Stomach (tissue), 9 donors: ENCODE results near the gene TADA2A. TPM values are rescaled to one million over a fixed set of nuclear protein-coding genes. Genes with fewer than 3 reads are reported as not detected.

Experiments used
- DNase-seq, 2 donors: peaks; one replicate each; pipeline versions ENCODE4 v3.0.0 to v3.0.0-alpha.2; 2013 to 2019
- H3K27ac ChIP-seq, 5 donors: fragments of 200-600 bp in 4 of 5; sonication (generic) in 4 of 5; one replicate each; pipeline ENCODE4 v1.5.1; 2013 to 2019; ENCODE audit warnings: mild to moderate bottlenecking in 1 of 5, moderate library complexity in 1 of 5
- H3K27me3 ChIP-seq, 3 donors: fragments of 200-600 bp; sonication (generic); one replicate each; pipeline ENCODE4 v1.5.1; 2017 to 2019; ENCODE audit warnings: mixed run types in 1 of 3
- H3K36me3 ChIP-seq, 4 donors: fragments of 200-600 bp; sonication (generic); 1 replicate in 3 of 4; 2 replicates in 1 of 4; pipeline ENCODE4 v1.5.1; 2016 to 2019
- H3K4me1 ChIP-seq, 4 donors: fragments of 200-600 bp; sonication (generic); one replicate each; pipeline ENCODE4 v1.5.1; 2016 to 2019
- H3K4me3 ChIP-seq, 4 donors: fragments of 200-600 bp; sonication (generic) in 3 of 4; one replicate each; pipeline ENCODE4 v1.5.1; 2016 to 2019; ENCODE audit warnings: mild to moderate bottlenecking in 1 of 4
- H3K9me3 ChIP-seq, 4 donors: fragments of 200-600 bp; sonication (generic); one replicate each; pipeline ENCODE4 v1.5.1; 2016 to 2019
- EP300 ChIP-seq: sonication (generic); formaldehyde crosslinking; IDR thresholded peaks from one replicate; pipeline ENCODE4 v1.6.1; 2017; ENCODE audit warnings: antibody characterized with exemption
- POLR2A ChIP-seq, 4 donors: fragments of 450-650 bp; IDR thresholded peaks; one replicate each; pipeline ENCODE4 v1.6.1; 2016; ENCODE audit warnings: antibody characterized with exemption in 4 of 4, control low read depth in 2 of 4, mild to moderate bottlenecking in 1 of 4, moderate library complexity in 1 of 4
- POLR2AphosphoS5 ChIP-seq, 3 donors: sonication (generic); formaldehyde crosslinking; IDR thresholded peaks; one replicate each; pipeline ENCODE4 v1.6.1; 2016; ENCODE audit warnings: antibody characterized with exemption in 3 of 3
- WGBS, 5 donors: extraction: QIAGEN DNeasy Blood & Tissue Kit in 3 of 5; methylation state at CpG; one replicate each; pipeline versions ENCODE4 v1.1.5 to v1.1.7; 2013 to 2018; 5-methylcytosine and 5-hydroxymethylcytosine counted together
- intact Hi-C: fragments of 100-400 bp; cut with DNase I; formaldehyde crosslinking; loops from one replicate; pipeline ENCODE4 v1.15.1; 2023; ENCODE audit warnings: low total_unique reads
- polyA plus RNA-seq, 3 donors: library from polyadenylated mRNA; stranded (reverse); fragments of 200-250 nt; gene quantifications; one replicate each; pipeline ENCODE4 v1.2.3, GENCODE V29; 2013
- total RNA-seq, 5 donors: library from RNA; depleted of rRNA; stranded (reverse); fragments of >200 nt; gene quantifications; one replicate each; pipeline versions ENCODE4 v1.1.0 to v1.2.3, GENCODE V29; 2014 to 2016
- TF ChIP-seq, protein P1 (sequence below), 7 experiments: fragments of 450-650 bp in 4 of 7; fragments of 200-600 bp in 3 of 7; sonication (generic) in 3 of 7; IDR thresholded peaks; one replicate each; pipeline ENCODE4 v1.5.1; 2016 to 2019; ENCODE audit warnings: antibody characterized with exemption in 7 of 7, control low read depth in 2 of 7, mild to moderate bottlenecking in 1 of 7
- donor health status: healthy with polysubstance abuse.
- donor health status: Bipolar disorder and iron deficiency.
- donor health status: healthy.

The TADA2A gene
- total and polyA plus RNA-seq, 8 donors, result 6.5 to 54.3 (median 9.3) TPM

DNA sequence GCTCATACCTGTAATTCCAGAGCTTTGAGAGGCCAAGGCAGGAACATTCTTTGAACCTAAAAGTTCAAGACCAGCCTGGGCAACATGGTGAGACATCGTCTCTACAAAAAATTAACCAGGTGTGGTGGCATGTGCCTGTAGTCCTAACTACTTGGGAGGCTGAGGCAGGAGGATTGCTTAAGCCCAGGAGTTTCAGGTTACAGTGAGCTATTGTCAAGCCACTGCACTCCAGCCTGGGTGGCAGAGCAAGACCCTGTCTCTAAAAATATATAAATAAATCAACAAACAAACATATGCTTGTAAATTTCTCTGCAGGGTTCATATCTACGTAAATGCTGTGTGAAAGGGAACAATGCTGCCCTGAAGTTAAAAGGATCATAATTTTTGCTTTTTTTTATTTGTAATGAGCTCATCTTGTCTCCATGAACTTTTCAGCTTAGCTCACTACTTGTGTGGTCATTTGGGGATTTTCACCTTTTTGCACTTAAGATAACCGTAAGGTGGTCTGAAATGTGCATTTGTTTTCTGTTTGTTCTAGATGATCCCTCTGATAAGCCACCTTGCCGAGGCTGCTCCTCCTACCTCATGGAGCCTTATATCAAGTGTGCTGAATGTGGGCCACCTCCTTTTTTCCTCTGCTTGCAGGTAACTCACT is 16.4 kb downstream of the TADA2A start:
- Histone ChIP-seq H3K27me3 (no peaks in the 10 kb centered on the region), H3K36me3 (peaks cover 58 to 96% (median 91%) of the 10 kb centered on the region in 4 donors), H3K27ac (no peak overlapping the region), H3K4me3 (no peak overlapping the region), H3K4me1 (no peaks in the 10 kb centered on the region), H3K9me3 (no peaks in the 10 kb centered on the region)
- no peak for DNase-seq
- WGBS, 5 donors, result 64 to 86% (median 77%) methylated on average over 4 of the region's 4 CpGs
- TF ChIP-seq, protein P1, sequence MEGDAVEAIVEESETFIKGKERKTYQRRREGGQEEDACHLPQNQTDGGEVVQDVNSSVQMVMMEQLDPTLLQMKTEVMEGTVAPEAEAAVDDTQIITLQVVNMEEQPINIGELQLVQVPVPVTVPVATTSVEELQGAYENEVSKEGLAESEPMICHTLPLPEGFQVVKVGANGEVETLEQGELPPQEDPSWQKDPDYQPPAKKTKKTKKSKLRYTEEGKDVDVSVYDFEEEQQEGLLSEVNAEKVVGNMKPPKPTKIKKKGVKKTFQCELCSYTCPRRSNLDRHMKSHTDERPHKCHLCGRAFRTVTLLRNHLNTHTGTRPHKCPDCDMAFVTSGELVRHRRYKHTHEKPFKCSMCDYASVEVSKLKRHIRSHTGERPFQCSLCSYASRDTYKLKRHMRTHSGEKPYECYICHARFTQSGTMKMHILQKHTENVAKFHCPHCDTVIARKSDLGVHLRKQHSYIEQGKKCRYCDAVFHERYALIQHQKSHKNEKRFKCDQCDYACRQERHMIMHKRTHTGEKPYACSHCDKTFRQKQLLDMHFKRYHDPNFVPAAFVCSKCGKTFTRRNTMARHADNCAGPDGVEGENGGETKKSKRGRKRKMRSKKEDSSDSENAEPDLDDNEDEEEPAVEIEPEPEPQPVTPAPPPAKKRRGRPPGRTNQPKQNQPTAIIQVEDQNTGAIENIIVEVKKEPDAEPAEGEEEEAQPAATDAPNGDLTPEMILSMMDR (IDR thresholded peaks at IDR 0.05), result no peak
- intact Hi-C loops, result no loop called here

DNA sequence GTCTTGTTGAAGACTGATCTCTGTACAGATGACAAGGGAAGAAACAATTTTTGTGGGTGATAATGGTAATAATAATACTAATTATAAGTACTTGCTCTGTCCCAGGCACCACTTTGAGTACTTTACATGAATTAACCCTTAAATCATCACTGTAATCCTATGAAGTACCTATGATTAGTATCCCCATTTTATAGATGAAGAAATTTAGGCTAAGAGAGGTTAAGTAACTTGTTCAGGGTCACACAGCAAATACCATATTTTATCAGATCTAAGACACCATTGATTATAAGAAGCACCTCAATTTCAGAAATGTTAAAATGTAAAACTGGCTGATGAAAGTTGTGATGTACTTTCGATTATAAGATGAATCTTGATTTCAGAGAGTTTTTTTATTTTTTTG is 18.6 kb downstream of the TADA2A start:
- intact Hi-C loops, result no loop called here
- Histone ChIP-seq H3K36me3 (peaks cover 60 to 94% (median 88%) of the 10 kb centered on the region in 4 donors), H3K9me3 (no peaks in the 10 kb centered on the region), H3K27me3 (no peaks in the 10 kb centered on the region), H3K4me1 (no peaks in the 10 kb centered on the region), H3K27ac (no peak overlapping the region), H3K4me3 (no peak overlapping the region)
- WGBS, 5 donors, result 88 to 97% (median 93%) methylated on average over 1 of the region's 1 CpG
- TF ChIP-seq, protein P1 (IDR thresholded peaks at IDR 0.05), result no peak
- no peak for TF ChIP-seq POLR2A (IDR thresholded peaks at IDR 0.05)
- TF ChIP-seq POLR2AphosphoS5 (IDR thresholded peaks at IDR 0.05), result no peak
- no peak for TF ChIP-seq EP300
- DNase-seq, result no peak

DNA sequence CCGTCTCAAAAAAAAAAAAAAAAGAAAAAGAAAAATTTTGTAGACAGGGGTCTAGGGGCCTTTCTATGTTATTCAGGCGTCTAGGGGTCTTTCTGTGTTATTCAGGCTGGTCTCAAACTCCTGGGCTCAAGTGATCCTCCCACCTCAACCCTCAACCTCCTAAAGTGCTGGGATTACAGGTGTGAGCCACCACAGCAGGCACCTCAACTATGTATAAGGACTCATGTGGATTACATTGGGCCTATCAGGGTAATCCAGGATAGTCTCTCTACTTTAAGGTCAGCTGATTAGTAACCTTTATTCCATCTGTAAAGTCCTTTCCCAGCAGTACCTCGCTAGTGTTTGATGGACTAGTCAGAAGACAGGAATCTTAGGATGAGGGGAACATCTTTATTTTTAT is 22.4 kb downstream of the TADA2A start:
- WGBS, 5 donors, result 97 to 100% (median 98%) methylated on average over 3 of the region's 3 CpGs
- H3K4me1 ChIP-seq, result no peaks in the 10 kb centered on the region
- no peak overlapping the region for H3K4me3 ChIP-seq
- intact Hi-C loops, result no loop called here
- peaks cover 53 to 87% (median 87%) of the 10 kb centered on the region in 4 donors for H3K36me3 ChIP-seq
- DNase-seq, result no peak
- no peak overlapping the region for H3K27ac ChIP-seq
- no peaks in the 10 kb centered on the region for H3K27me3 ChIP-seq
- H3K9me3 ChIP-seq, result no peaks in the 10 kb centered on the region
- TF ChIP-seq EP300 (no peak), POLR2A (IDR thresholded peaks at IDR 0.05) (no peak), POLR2AphosphoS5 (IDR thresholded peaks at IDR 0.05) (no peak)
- TF ChIP-seq, protein P1 (IDR thresholded peaks at IDR 0.05), result no peak

DNA sequence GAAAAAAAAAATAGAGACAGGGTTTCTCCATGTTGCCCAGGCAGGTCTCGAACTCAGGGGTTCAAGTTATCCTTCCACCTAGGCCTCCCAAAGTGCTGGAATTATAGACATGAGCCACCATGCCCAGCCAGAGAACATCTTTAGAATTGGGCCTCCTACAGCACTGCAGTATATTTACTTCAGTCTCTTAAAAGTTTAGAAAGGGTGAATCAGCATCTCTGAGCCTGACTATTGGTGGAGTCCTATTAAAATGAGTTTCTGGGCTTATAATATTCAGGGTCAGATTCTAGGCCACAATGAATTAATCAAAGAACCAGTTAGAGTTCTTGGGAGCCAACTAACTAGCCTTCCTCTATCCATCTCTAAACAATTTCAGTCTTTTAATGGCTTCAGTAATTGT is 22.8 kb downstream of the TADA2A start:
- WGBS, 5 donors, result 94 to 100% (median 97%) methylated on average over 1 of the region's 1 CpG
- Histone ChIP-seq H3K9me3 (no peaks in the 10 kb centered on the region), H3K4me1 (no peaks in the 10 kb centered on the region), H3K4me3 (no peak overlapping the region), H3K27ac (no peak overlapping the region), H3K27me3 (no peaks in the 10 kb centered on the region), H3K36me3 (peaks cover 49 to 86% (median 84%) of the 10 kb centered on the region in 4 donors)
- intact Hi-C loops, result no loop called here
- no peak for TF ChIP-seq POLR2A (IDR thresholded peaks at IDR 0.05)
- TF ChIP-seq POLR2AphosphoS5 (IDR thresholded peaks at IDR 0.05), result no peak
- no peak for TF ChIP-seq EP300
- TF ChIP-seq, protein P1 (IDR thresholded peaks at IDR 0.05), result no peak
- DNase-seq, result no peak
